ENCODE data around the gene GAPT.
A peak's percentile ranks its signal among the peaks of the same experiment; 100 is the strongest.
"Not testable (repeated sequence)": the region's sequence is repeated elsewhere in the genome, so short reads cannot be mapped to it uniquely, and the experiment has no call there.

Gene GAPT

GRCh38 chr5:58505971-58506640, 14.9 kb downstream of the GAPT start:
- DNase-seq = no peak

GRCh38 chr5:58507715-58508114, 16.5 kb downstream of the GAPT start:
- no peak for DNase-seq

- no peak for DNase-seq
Measured at GRCh38 chr5:58517198-58517597, 26.0 kb downstream of the GAPT start.

GRCh38 chr5:58523956-58524355, 32.7 kb downstream of the GAPT start:
- DNase-seq = no peak

- no peak for DNase-seq
Measured at GRCh38 chr5:58524571-58524970, 33.3 kb downstream of the GAPT start.

GRCh38 chr5:58530942-58531490, 39.8 kb downstream of the GAPT start:
- DNase-seq = no peak

- DNase-seq = not testable (repeated sequence)
Measured at GRCh38 chr5:58541935-58542334, 50.7 kb downstream of the GAPT start.

- DNase-seq = no peak
Measured at GRCh38 chr5:58542709-58543108, 51.5 kb downstream of the GAPT start.

- no peak for DNase-seq
Measured at GRCh38 chr5:58543723-58544122, 52.5 kb downstream of the GAPT start.

GRCh38 chr5:58544195-58544594, 53.0 kb downstream of the GAPT start:
- no peak for DNase-seq

GRCh38 chr5:58544926-58545325, 53.7 kb downstream of the GAPT start:
- DNase-seq = no peak

- peak; percentile 0 to 41 for DNase-seq
Measured at GRCh38 chr5:58545912-58546311, 54.7 kb downstream of the GAPT start.

Measured in CD4-positive, alpha-beta T cell treated with Interleukin-1 beta for 1 hour (primary cell).